Ovary (tissue), 3 donors: ENCODE measurements around the gene PLAC8.

Source experiments
- POLR2A ChIP-seq: fragments of 450-650 bp; IDR thresholded peaks from one replicate; pipeline ENCODE4 v1.6.1; 2017; ENCODE audit warnings: antibody characterized with exemption, mild to moderate bottlenecking, moderate library complexity
- TF ChIP-seq, protein P1 (sequence below), 3 donors: fragments of 450-650 bp in 2 of 3; fragments of 200-600 bp in 1 of 3; IDR thresholded peaks; one replicate each; pipeline versions ENCODE4 v1.5.1 to v1.8.0; 2016 to 2022; ENCODE audit warnings: antibody characterized with exemption in 3 of 3, mild to moderate bottlenecking in 1 of 3
- donor health status: DM: no; HTN: no; CAD: no.

DNA sequence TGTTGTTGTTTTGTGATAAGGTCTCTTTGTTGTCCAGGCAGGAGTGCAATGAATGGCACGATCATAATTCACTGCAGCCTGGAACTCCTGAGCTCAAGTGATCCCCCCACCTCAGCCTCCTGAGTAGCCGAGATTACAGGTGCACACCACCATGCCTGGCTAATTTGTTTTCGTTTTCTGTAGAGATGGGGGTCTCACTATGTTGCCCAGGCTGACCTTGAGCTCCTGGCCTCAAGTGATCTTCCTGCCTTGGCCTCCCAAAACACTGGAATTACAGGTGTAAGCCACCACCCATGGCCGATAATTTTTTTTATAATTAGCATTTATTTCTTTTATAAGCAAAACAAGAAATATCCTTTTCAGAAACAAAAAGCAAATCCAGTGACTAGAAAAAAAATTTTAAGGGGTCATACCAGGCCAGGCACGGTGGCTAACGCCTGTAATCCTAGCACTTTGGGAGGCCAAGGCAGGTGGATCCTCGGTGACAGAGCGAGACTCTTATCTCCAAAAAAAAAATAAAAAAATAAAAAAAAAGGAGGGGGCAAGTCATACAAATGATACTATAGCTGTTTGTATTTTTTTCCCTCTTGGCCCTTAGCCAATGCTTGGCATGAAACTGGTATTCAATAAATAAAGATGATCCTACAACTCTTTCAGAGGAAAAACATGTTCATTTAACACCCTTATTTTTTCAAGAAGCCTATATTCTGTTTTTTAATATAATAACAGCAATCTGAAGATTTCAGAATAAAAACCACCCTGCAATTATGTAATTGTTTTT, 3.4 kb downstream of the PLAC8 start:
- TF ChIP-seq, protein P1, sequence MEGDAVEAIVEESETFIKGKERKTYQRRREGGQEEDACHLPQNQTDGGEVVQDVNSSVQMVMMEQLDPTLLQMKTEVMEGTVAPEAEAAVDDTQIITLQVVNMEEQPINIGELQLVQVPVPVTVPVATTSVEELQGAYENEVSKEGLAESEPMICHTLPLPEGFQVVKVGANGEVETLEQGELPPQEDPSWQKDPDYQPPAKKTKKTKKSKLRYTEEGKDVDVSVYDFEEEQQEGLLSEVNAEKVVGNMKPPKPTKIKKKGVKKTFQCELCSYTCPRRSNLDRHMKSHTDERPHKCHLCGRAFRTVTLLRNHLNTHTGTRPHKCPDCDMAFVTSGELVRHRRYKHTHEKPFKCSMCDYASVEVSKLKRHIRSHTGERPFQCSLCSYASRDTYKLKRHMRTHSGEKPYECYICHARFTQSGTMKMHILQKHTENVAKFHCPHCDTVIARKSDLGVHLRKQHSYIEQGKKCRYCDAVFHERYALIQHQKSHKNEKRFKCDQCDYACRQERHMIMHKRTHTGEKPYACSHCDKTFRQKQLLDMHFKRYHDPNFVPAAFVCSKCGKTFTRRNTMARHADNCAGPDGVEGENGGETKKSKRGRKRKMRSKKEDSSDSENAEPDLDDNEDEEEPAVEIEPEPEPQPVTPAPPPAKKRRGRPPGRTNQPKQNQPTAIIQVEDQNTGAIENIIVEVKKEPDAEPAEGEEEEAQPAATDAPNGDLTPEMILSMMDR (IDR thresholded peaks at IDR 0.05): no peak
- TF ChIP-seq POLR2A: no peak
